ENCODE data around the gene CST9. TPM values are rescaled to one million over a fixed set of nuclear protein-coding genes. Genes with fewer than 3 reads are reported as not detected.

Gene CST9
- total and polyA plus RNA-seq, 2 of the 13 experiments (the other 11 are each of a cell fraction or from before 2014, with no cell fraction given) = 0.07 TPM; not detected in 1

DNA sequence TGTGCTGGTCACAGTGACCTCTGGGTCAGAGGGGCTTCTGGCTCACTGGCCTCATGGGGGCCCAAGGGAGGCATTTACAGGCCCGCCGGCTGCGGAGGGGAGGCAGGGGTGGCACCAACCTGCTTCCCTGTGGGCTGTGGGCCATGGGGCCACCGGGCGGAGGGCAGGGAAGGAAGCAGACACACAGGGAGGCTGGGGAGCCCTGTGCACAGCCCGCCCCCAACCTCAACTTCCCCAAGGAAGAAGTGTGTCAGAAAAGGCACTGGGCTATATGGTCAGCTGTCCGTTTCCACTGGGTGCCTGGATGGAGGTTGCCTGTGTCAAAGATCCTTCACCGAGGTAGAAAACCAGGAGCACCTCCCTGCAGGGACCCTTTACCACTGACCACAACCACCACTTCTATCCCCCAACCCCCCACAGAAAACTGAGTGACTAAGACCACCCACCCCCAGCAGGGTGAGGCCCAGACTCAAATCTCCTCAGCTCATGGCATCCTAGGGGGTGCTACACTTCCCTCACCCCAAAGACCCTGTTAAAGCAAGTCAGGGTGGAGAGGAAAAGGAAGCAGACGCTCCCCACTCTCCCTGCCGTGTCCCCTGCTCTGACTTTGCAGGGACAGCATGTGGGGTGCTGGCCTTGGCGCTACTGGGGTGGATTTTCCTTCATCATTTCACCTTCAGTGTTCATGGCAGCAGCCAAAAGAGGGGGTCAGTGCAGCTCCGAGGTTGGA is 26.4 kb upstream of the CST9 start (continued):
- TF ChIP-seq ZNF451 (CRISPR knock-in tag; IDR thresholded peaks at IDR 0.05) = 0 out of 2 replicates have a peak, but pooled peaks have one; percentile 32

DNA sequence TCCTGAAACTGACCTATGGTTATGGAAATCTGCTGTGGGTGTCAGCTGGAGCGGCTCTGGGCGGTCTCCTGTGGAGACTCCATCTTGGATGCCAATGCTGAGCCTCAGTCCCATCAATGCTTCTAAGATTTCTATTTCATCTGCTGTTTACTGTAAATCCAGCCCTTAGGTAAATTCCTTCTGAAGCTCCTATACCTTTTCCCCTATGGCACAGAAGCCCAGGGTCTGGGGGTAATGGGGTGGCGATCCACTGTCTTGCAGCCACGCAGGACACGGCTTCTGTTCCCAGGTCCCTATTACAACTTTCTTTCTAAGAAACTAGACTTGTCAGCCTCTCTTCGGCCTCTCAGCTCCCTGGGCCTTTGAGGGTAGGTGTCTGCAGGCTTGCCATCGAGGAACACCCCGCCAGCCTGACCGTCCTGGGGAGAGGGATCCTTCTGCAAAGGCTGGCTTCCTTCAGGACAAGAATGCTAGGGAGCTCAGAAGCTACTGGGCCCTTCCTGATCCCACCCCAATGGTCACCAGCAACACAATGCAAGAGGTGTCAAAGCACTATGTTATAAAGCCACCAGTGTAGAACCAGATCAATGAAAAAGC is 25.6 kb upstream of the CST9 start:
- intact Hi-C loops (cut with micrococcal nuclease; ENCODE audit: unreplicated experiment) (no loop called here), in situ Hi-C loops (cut with HindIII; ENCODE audit: extremely low pct_ligation_motif_present, low pct_unique_long_range_greater_than_20kb) (loop anchor here (10.0 kb wide), 1 partner anchor 1057 kb away; no protein-coding TSS in a partner anchor)
- no peaks in the 10 kb centered on the region for H3K9me3 ChIP-seq (ENCODE audit: low read length)
- peaks cover 12 to 20% of the 10 kb centered on the region in 2 experiments for H3K36me3 ChIP-seq (replicated peaks in 1 of 2; ENCODE audit: control insufficient read depth in 1 of 2, insufficient read depth in 2 of 2, low read length in 2 of 2)
- 95% methylated on average over 9 of the region's 9 CpGs for WGBS (ENCODE audit: low lambda C conversion rate)
- peaks cover 80% of the 10 kb centered on the region for H3K4me1 ChIP-seq (ENCODE audit: insufficient read depth, low read length)
- H3K4me2 ChIP-seq (ENCODE audit: low read depth, low read length) = no peak overlapping the region
- CTCF ChIA-PET (ENCODE audit: low intra/inter-chr PET ratio, low total read pairs) = no interaction called here
- H3K9ac ChIP-seq (ENCODE audit: insufficient read depth, low read depth, low read length) = no peak overlapping the region
- no peak overlapping the region for H3K27ac ChIP-seq (ENCODE audit: extremely low read length, insufficient read depth, low read length)
- FAIRE-seq (no peak), ATAC-seq (no peak), DNase-seq (ENCODE audit: low spot score) (no peak)
- H3K79me2 ChIP-seq (ENCODE audit: insufficient read depth, low read length) = peaks cover 15% of the 10 kb centered on the region
- POLR2A ChIA-PET = interaction anchor here (4.6 to 18.0 kb wide), 2 partner anchors 8 to 29 kb away, joined by 134 to 543 read pairs; partner anchors contain the start of gene CST3
- no TSS peak for BruUV-seq (replicated peaks)
- no peaks in the 10 kb centered on the region for H3K27me3 ChIP-seq (ENCODE audit: control insufficient read depth in 1 of 2, insufficient read depth in 2 of 2, low read length in 2 of 2)
- peaks cover 11% of the 10 kb centered on the region; the same call in 1 of the 2 replicates for H4K20me1 ChIP-seq (ENCODE audit: insufficient read depth, low read length)
- H2AFZ ChIP-seq (ENCODE audit: low read length) = no peak overlapping the region
- H3K4me3 ChIP-seq (replicated peaks in 1 of 3; ENCODE audit: insufficient read depth in 1 of 3, low read depth in 2 of 3, low read length in 3 of 3) = no peak overlapping the region
- TF ChIP-seq POLR2AphosphoS5 (IDR thresholded peaks at IDR 0.05; ENCODE audit: low read depth, low read length) = peak; percentile 40; the same call in 1 of the 2 replicates
- TF ChIP-seq NR1H2 (CRISPR knock-in tag; IDR thresholded peaks at IDR 0.05; ENCODE audit: borderline replicate concordance, low read depth) = 0 out of 2 replicates have a peak, but pooled peaks have one; percentile 27
- no peak for TF ChIP-seq CBX2 (IDR thresholded peaks at IDR 0.05; ENCODE audit: low read depth, low read length)
- no peak for TF ChIP-seq CBX2 (CRISPR knock-in tag; IDR thresholded peaks at IDR 0.05; ENCODE audit: low read depth)
- peak; percentile 53 for TF ChIP-seq AGO1 (IDR thresholded peaks at IDR 0.05; ENCODE audit: low read depth, low read length, poor library complexity, severe bottlenecking)
- TF ChIP-seq E2F2 (CRISPR knock-in tag; IDR thresholded peaks at IDR 0.05; ENCODE audit: borderline replicate concordance) = no peak
- TF ChIP-seq RBM22 (optimal IDR thresholded peaks at IDR 0.05; ENCODE audit: low read length) = peak; percentile 97
- peak; percentile 27; the same call in 1 of the 2 replicates for TF ChIP-seq RBFOX2 (IDR thresholded peaks at IDR 0.05; ENCODE audit: low read depth, low read length)
- 0 out of 2 replicates have a peak, but pooled peaks have one; percentile 27 for TF ChIP-seq ZBTB4 (CRISPR knock-in tag; IDR thresholded peaks at IDR 0.05; ENCODE audit: borderline replicate concordance)
- 0 out of 2 replicates have a peak, but pooled peaks have one; percentile 5 for TF ChIP-seq GABPB1 (CRISPR knock-in tag; IDR thresholded peaks at IDR 0.05)
- peak; percentile 81 for TF ChIP-seq AGO2 (optimal IDR thresholded peaks at IDR 0.05; ENCODE audit: low read depth, low read length)
- TF ChIP-seq MTA1 (CRISPR knock-in tag; IDR thresholded peaks at IDR 0.05; ENCODE audit: borderline replicate concordance) = no peak
- TF ChIP-seq, protein P1, sequence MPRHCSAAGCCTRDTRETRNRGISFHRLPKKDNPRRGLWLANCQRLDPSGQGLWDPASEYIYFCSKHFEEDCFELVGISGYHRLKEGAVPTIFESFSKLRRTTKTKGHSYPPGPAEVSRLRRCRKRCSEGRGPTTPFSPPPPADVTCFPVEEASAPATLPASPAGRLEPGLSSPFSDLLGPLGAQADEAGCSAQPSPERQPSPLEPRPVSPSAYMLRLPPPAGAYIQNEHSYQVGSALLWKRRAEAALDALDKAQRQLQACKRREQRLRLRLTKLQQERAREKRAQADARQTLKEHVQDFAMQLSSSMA (CRISPR knock-in tag; IDR thresholded peaks at IDR 0.05) = no peak
- TF ChIP-seq CREM (IDR thresholded peaks at IDR 0.05) = no peak
- TF ChIP-seq CREM (CRISPR knock-in tag; IDR thresholded peaks at IDR 0.05) = no peak
- TF ChIP-seq PLRG1 (conservative IDR thresholded peaks at IDR 0.05) = no peak

All from HepG2 (cell line).